ENCODE measurements around the gene SVOPL. TPM values are rescaled to one million over a fixed set of nuclear protein-coding genes. Genes with fewer than 3 reads are reported as not detected.

Gene SVOPL
- total and polyA plus RNA-seq, 2 experiments from 2014 or later = 0.95 to 1.1 TPM

DNA sequence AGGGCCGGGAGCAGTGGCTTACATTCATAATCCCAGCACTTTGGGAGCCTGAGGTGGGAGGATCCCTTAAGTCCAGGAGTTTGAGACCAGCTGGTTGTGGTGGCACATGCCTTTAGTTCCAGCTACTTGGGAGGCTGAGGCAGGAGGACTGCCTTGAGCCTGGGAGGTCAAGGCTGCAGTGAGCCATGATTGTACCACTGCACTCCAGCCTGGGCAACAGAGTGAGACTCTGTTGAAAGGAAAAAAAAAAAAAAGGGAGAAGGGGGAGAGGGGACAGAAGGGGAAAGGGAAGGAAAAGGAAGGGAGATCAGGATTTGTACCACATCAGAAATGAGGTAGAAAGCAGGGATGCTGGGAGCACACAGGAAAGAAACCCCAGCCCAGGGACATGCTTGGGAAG is 38.7 kb upstream of the SVOPL start:
- DNase-seq (ENCODE audit: low spot score) = no peak
- WGBS (ENCODE audit: low lambda C conversion rate, missing lambda C conversion rate) = 67% methylated on average over 1 of the region's 1 CpG

DNA sequence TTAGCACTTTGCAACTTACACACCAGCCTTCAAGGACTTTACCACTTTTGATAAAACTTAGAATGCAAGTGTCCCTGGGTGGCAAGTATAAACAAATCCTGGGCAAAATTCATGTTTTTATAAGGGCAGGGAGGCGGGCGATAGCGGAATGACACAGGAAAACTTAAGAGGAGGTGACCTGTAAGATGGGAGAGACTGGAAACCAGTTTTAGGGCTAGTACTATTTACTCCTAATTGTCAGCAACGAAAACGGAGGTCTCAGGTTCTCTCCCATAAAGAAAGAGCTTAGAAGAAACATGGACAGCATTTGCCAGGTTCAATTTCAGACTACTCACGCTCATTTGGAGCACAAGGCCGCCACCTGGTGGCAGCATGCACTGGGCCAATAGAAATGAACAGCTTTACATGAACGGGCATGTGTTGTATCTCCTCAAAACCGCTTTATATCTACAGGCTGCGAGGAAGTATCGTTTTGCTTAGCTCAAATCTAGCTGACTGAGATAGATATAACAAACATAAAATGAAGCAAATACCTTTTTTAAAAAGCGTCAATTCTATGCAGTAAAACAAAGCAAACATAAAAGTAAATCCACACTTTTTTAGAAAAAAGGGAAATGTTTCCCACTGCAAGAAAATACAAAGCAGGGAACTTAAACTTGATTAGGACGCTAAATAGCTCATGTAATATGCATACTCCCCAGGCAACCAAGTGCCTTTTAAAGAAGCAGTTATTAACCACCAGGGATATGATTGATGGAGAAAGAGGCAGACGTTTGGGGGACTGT is 37.6 kb upstream of the SVOPL start:
- no peaks in the 10 kb centered on the region for H3K36me3 ChIP-seq (replicated peaks; ENCODE audit: insufficient read depth, low read depth)
- H3K4me2 ChIP-seq = peak overlapping the region; percentile 56
- no peak for TF ChIP-seq EZH2phosphoT487 (IDR thresholded peaks at IDR 0.05; ENCODE audit: low read depth, severe bottlenecking, unreplicated experiment)
- TF ChIP-seq, protein P1, sequence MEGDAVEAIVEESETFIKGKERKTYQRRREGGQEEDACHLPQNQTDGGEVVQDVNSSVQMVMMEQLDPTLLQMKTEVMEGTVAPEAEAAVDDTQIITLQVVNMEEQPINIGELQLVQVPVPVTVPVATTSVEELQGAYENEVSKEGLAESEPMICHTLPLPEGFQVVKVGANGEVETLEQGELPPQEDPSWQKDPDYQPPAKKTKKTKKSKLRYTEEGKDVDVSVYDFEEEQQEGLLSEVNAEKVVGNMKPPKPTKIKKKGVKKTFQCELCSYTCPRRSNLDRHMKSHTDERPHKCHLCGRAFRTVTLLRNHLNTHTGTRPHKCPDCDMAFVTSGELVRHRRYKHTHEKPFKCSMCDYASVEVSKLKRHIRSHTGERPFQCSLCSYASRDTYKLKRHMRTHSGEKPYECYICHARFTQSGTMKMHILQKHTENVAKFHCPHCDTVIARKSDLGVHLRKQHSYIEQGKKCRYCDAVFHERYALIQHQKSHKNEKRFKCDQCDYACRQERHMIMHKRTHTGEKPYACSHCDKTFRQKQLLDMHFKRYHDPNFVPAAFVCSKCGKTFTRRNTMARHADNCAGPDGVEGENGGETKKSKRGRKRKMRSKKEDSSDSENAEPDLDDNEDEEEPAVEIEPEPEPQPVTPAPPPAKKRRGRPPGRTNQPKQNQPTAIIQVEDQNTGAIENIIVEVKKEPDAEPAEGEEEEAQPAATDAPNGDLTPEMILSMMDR (IDR thresholded peaks at IDR 0.05; ENCODE audit: poor library complexity) = peak; percentile 97
- no peak overlapping the region for H3K4me3 ChIP-seq
- H2AFZ ChIP-seq = peak overlapping the region; percentile 10
- no peaks in the 10 kb centered on the region for H3K9me2 ChIP-seq (replicated peaks; ENCODE audit: insufficient read depth)
- no peaks in the 10 kb centered on the region for H3K9me3 ChIP-seq (ENCODE audit: low read depth)
- peak overlapping the region; percentile 4 for H3K27ac ChIP-seq
- no peaks in the 10 kb centered on the region for H4K20me1 ChIP-seq (ENCODE audit: insufficient read depth, poor library complexity, severe bottlenecking)
- DNase-seq (ENCODE audit: low spot score) = peak; percentile 91
- H3K4me1 ChIP-seq (ENCODE audit: insufficient read depth) = no peaks in the 10 kb centered on the region
- 33% methylated on average over 14 of the region's 14 CpGs for WGBS (ENCODE audit: low lambda C conversion rate, missing lambda C conversion rate)
- H3K79me2 ChIP-seq = no peaks in the 10 kb centered on the region
- no peaks in the 10 kb centered on the region for H3K27me3 ChIP-seq

More for the DNA sequence above, 38.7 kb upstream of the SVOPL start:
- no peak overlapping the region for H3K27ac ChIP-seq
- no peaks in the 10 kb centered on the region for H3K9me2 ChIP-seq (replicated peaks; ENCODE audit: insufficient read depth)
- no peaks in the 10 kb centered on the region for H3K79me2 ChIP-seq
- H3K4me3 ChIP-seq = no peak overlapping the region
- H3K9me3 ChIP-seq (ENCODE audit: low read depth) = no peaks in the 10 kb centered on the region
- no peak overlapping the region for H2AFZ ChIP-seq
- H4K20me1 ChIP-seq (ENCODE audit: insufficient read depth, poor library complexity, severe bottlenecking) = no peaks in the 10 kb centered on the region
- H3K36me3 ChIP-seq (replicated peaks; ENCODE audit: insufficient read depth, low read depth) = no peaks in the 10 kb centered on the region
- H3K4me1 ChIP-seq (ENCODE audit: insufficient read depth) = no peaks in the 10 kb centered on the region
- H3K4me2 ChIP-seq = no peak overlapping the region
- no peak for TF ChIP-seq EZH2phosphoT487 (IDR thresholded peaks at IDR 0.05; ENCODE audit: low read depth, severe bottlenecking, unreplicated experiment)
- TF ChIP-seq EZH2 (IDR thresholded peaks at IDR 0.05; ENCODE audit: borderline replicate concordance) = no peak
- TF ChIP-seq, protein P1 (IDR thresholded peaks at IDR 0.05; ENCODE audit: poor library complexity) = no peak
- no peaks in the 10 kb centered on the region for H3K27me3 ChIP-seq

DNA sequence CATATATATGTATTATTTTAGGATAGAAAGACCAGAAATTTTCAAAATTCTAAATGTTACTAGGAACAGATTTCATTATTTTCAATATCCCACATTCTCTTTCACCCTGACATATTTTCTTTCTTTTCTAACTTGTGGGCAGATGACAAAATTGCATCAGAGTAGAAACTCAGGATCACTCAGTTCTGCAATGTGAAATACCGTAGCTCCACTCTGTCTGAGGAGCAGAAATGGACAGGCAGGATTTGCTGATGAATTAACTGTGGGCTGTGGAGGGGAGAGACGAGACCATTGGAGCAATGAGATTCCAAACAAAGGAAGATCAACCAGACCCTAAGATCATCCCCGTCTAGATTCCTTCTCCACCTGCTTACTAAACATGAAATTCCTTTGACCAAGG is 37.0 kb upstream of the SVOPL start:
- Histone ChIP-seq H3K4me2 (peak overlapping the region; percentile 56), H3K4me1 (ENCODE audit: insufficient read depth) (no peaks in the 10 kb centered on the region), H3K9me2 (replicated peaks; ENCODE audit: insufficient read depth) (no peaks in the 10 kb centered on the region), H3K27ac (peak overlapping the region; percentile 4), H2AFZ (peak overlapping the region; percentile 10), H3K36me3 (replicated peaks; ENCODE audit: insufficient read depth, low read depth) (no peaks in the 10 kb centered on the region), H3K79me2 (no peaks in the 10 kb centered on the region), H3K4me3 (no peak overlapping the region), H3K9me3 (ENCODE audit: low read depth) (no peaks in the 10 kb centered on the region), H4K20me1 (ENCODE audit: insufficient read depth, poor library complexity, severe bottlenecking) (no peaks in the 10 kb centered on the region), H3K27me3 (no peaks in the 10 kb centered on the region)
- no peak for TF ChIP-seq EZH2 (IDR thresholded peaks at IDR 0.05; ENCODE audit: borderline replicate concordance)
- TF ChIP-seq, protein P1 (IDR thresholded peaks at IDR 0.05; ENCODE audit: poor library complexity) = no peak
- no peak for TF ChIP-seq EZH2phosphoT487 (IDR thresholded peaks at IDR 0.05; ENCODE audit: low read depth, severe bottlenecking, unreplicated experiment)
- DNase-seq (ENCODE audit: low spot score) = no peak
- 56% methylated on average over 3 of the region's 3 CpGs for WGBS (ENCODE audit: low lambda C conversion rate, missing lambda C conversion rate)

Measured in hepatocyte (in vitro differentiated cells).